Suprapubic skin (tissue), 4 donors: ENCODE data around the gene ANKRD6. TPM values are rescaled to one million over a fixed set of nuclear protein-coding genes. Genes with fewer than 3 reads are reported as not detected.

Experiments
- DNase-seq, 2 donors: peaks; one replicate each; pipeline ENCODE4 v3.0.0-alpha.2; 2019; ENCODE audit warnings: low spot score in 2 of 2
- H3K27ac ChIP-seq: fragments of 200-600 bp; sonication (generic); one replicate; pipeline ENCODE4 v1.5.1; 2019
- H3K27me3 ChIP-seq: fragments of 200-600 bp; sonication (generic); one replicate; pipeline ENCODE4 v1.5.1; 2019
- H3K36me3 ChIP-seq: fragments of 200-600 bp; sonication (generic); one replicate; pipeline ENCODE4 v1.5.1; 2019
- H3K4me1 ChIP-seq: fragments of 200-600 bp; sonication (generic); one replicate; pipeline ENCODE4 v1.5.1; 2019
- H3K4me3 ChIP-seq: fragments of 200-600 bp; sonication (generic); one replicate; pipeline ENCODE4 v1.5.1; 2019; ENCODE audit warnings: mild to moderate bottlenecking
- H3K9me3 ChIP-seq: fragments of 200-600 bp; sonication (generic); one replicate; pipeline ENCODE4 v1.5.1; 2019
- CTCF ChIP-seq, 2 donors: fragments of 200-600 bp in 1 of 2; fragments of 450-650 bp in 1 of 2; sonication (generic) in 1 of 2; IDR thresholded peaks; one replicate each; pipeline ENCODE4 v1.5.1; 2016 to 2019; ENCODE audit warnings: antibody characterized with exemption in 2 of 2, mild to moderate bottlenecking in 1 of 2, moderate library complexity in 1 of 2
- EP300 ChIP-seq: sonication (generic); formaldehyde crosslinking; IDR thresholded peaks from one replicate; pipeline ENCODE4 v1.6.1; 2017; ENCODE audit warnings: antibody characterized with exemption
- POLR2A ChIP-seq, 2 donors: fragments of 450-650 bp; IDR thresholded peaks; one replicate each; pipeline ENCODE4 v1.6.1; 2017; ENCODE audit warnings: antibody characterized with exemption in 2 of 2, mild to moderate bottlenecking in 2 of 2, moderate library complexity in 2 of 2
- POLR2AphosphoS5 ChIP-seq, 3 donors: sonication (generic); formaldehyde crosslinking; IDR thresholded peaks; one replicate each; pipeline ENCODE4 v1.6.1; 2017; ENCODE audit warnings: antibody characterized with exemption in 3 of 3
- WGBS: methylation state at CpG from one replicate; pipeline ENCODE4 v1.1.5; 2018; 5-methylcytosine and 5-hydroxymethylcytosine counted together
- total RNA-seq, 4 donors: library from RNA; depleted of rRNA; stranded (reverse); fragments of >200 nt; gene quantifications; one replicate each; pipeline ENCODE4 v1.1.0, GENCODE V29; 2016

Gene ANKRD6
- total RNA-seq, 4 donors from 2014 or later = 3.4 to 6.9 (median 5.4) TPM

GRCh38 chr6:89400912-89401399 is 32.0 kb upstream of the ANKRD6 start:
- no peaks in the 10 kb centered on the region for H3K4me1 ChIP-seq
- H3K27ac ChIP-seq = no peak overlapping the region
- TF ChIP-seq POLR2A (IDR thresholded peaks at IDR 0.05) = no peak
- TF ChIP-seq POLR2AphosphoS5 (IDR thresholded peaks at IDR 0.05) = no peak
- TF ChIP-seq EP300 = no peak
- TF ChIP-seq CTCF (IDR thresholded peaks at IDR 0.05) = no peak
- no peak overlapping the region for H3K4me3 ChIP-seq
- no peaks in the 10 kb centered on the region for H3K9me3 ChIP-seq
- WGBS = 58% methylated on average over 6 of the region's 6 CpGs
- H3K36me3 ChIP-seq = no peaks in the 10 kb centered on the region
- DNase-seq = no peak
- no peaks in the 10 kb centered on the region for H3K27me3 ChIP-seq

- no peaks in the 10 kb centered on the region for H3K9me3 ChIP-seq
- DNase-seq = no peak
- TF ChIP-seq POLR2AphosphoS5 (IDR thresholded peaks at IDR 0.05) (no peak), POLR2A (IDR thresholded peaks at IDR 0.05) (no peak), CTCF (IDR thresholded peaks at IDR 0.05) (no peak), EP300 (no peak)
- no peak overlapping the region for H3K4me3 ChIP-seq
- H3K27ac ChIP-seq = no peak overlapping the region
- no peaks in the 10 kb centered on the region for H3K27me3 ChIP-seq
- H3K4me1 ChIP-seq = no peaks in the 10 kb centered on the region
- H3K36me3 ChIP-seq = no peaks in the 10 kb centered on the region
- WGBS = 93% methylated on average over 6 of the region's 6 CpGs
These were observed 30.2 kb upstream of the ANKRD6 start for GRCh38 chr6:89402776-89403175.

GRCh38 chr6:89404512-89404911 is 28.4 kb upstream of the ANKRD6 start:
- H3K27ac ChIP-seq = no peak overlapping the region
- 81% methylated on average over 3 of the region's 3 CpGs for WGBS
- no peak for DNase-seq
- no peaks in the 10 kb centered on the region for H3K36me3 ChIP-seq
- H3K27me3 ChIP-seq = no peaks in the 10 kb centered on the region
- H3K4me3 ChIP-seq = no peak overlapping the region
- TF ChIP-seq EP300 = no peak
- TF ChIP-seq POLR2A (IDR thresholded peaks at IDR 0.05) = no peak
- TF ChIP-seq POLR2AphosphoS5 (IDR thresholded peaks at IDR 0.05) = no peak
- no peak for TF ChIP-seq CTCF (IDR thresholded peaks at IDR 0.05)
- H3K9me3 ChIP-seq = no peaks in the 10 kb centered on the region
- no peaks in the 10 kb centered on the region for H3K4me1 ChIP-seq

GRCh38 chr6:89406141-89406540 is 26.8 kb upstream of the ANKRD6 start:
- Histone ChIP-seq H3K36me3 (no peaks in the 10 kb centered on the region), H3K9me3 (no peaks in the 10 kb centered on the region), H3K27ac (no peak overlapping the region), H3K4me3 (no peak overlapping the region), H3K4me1 (peaks cover 10% of the 10 kb centered on the region), H3K27me3 (no peaks in the 10 kb centered on the region)
- WGBS = 68% methylated on average over 10 of the region's 10 CpGs
- no peak for TF ChIP-seq EP300
- no peak for TF ChIP-seq POLR2AphosphoS5 (IDR thresholded peaks at IDR 0.05)
- no peak for TF ChIP-seq CTCF (IDR thresholded peaks at IDR 0.05)
- TF ChIP-seq POLR2A (IDR thresholded peaks at IDR 0.05) = no peak
- DNase-seq = no peak

DNA sequence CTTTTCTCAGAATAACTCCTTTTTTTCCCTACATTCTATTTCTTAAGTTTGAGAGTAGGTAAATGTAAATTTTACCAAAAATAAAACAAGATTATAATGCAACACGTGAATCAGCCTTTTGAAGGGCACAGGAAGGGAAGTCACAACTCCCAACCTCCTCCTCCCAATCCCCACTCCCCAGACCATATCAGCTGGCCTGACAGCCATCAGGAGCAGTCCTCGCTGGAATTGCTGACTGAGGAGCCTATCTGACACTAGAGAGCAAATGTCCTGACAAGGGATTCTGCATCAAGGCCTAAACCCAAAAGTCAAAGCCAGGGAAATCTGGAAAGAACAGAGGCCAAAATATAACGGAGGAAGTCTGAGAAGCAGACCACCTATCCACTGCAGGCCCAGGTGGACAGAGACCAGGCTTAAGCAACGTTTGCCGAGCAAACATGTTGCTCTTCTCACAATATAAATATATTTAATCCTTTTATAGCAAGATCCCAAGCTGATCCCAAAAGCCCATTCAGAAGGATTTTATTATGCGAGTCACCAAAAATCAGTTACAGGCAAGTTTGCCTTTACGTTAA is 23.4 kb upstream of the ANKRD6 start:
- DNase-seq = no peak
- H3K4me3 ChIP-seq = no peak overlapping the region
- H3K9me3 ChIP-seq = no peaks in the 10 kb centered on the region
- H3K27me3 ChIP-seq = no peaks in the 10 kb centered on the region
- TF ChIP-seq EP300 (no peak), CTCF (IDR thresholded peaks at IDR 0.05) (no peak), POLR2AphosphoS5 (IDR thresholded peaks at IDR 0.05) (no peak), POLR2A (IDR thresholded peaks at IDR 0.05) (no peak)
- no peaks in the 10 kb centered on the region for H3K36me3 ChIP-seq
- WGBS = 90% methylated on average over 7 of the region's 7 CpGs
- H3K27ac ChIP-seq = no peak overlapping the region
- H3K4me1 ChIP-seq = peaks cover 25% of the 10 kb centered on the region
